H9 (cell line): ENCODE data around the gene CLDN2. TPM values are rescaled to one million over a fixed set of nuclear protein-coding genes. Genes with fewer than 3 reads are reported as not detected.

ENCODE experiments used
- DNase-seq: peaks from one replicate; pipeline ENCODE4 v3.0.0-alpha.2; 2017
- H2AFZ ChIP-seq: one replicate; pipeline ENCODE4 v1.6.1; 2013; ENCODE audit warnings: mild to moderate bottlenecking, low read length, control low read depth, moderate library complexity
- H2AK5ac ChIP-seq: 2 replicates; pipeline ENCODE4 v1.6.1; 2013; ENCODE audit warnings: low read length, control low read depth, mixed read lengths; ENCODE audit not compliant: insufficient read length
- H2BK120ac ChIP-seq: one replicate; pipeline ENCODE4 v1.6.1; 2013; ENCODE audit warnings: low read depth, mild to moderate bottlenecking, low read length, control low read depth, inconsistent platforms; ENCODE audit not compliant: poor library complexity, severe bottlenecking
- H2BK12ac ChIP-seq: 2 replicates; pipeline ENCODE4 v1.6.1; 2013; ENCODE audit warnings: low read length, control low read depth, mixed read lengths, low read depth; ENCODE audit not compliant: insufficient read length
- H2BK15ac ChIP-seq: 2 replicates; pipeline ENCODE4 v1.6.1; 2013; ENCODE audit warnings: low read depth, low read length, control low read depth
- H2BK20ac ChIP-seq: one replicate; pipeline ENCODE4 v1.6.1; 2013; ENCODE audit warnings: low read depth, mild to moderate bottlenecking, low read length, control low read depth, inconsistent platforms; ENCODE audit not compliant: poor library complexity, severe bottlenecking
- H2BK5ac ChIP-seq: 2 replicates; pipeline ENCODE4 v1.6.1; 2013; ENCODE audit warnings: low read length, control low read depth, mixed read lengths; ENCODE audit not compliant: insufficient read length
- H3K14ac ChIP-seq: 2 replicates; pipeline ENCODE4 v1.6.1; 2013; ENCODE audit warnings: low read length, control low read depth; ENCODE audit not compliant: insufficient read depth
- H3K18ac ChIP-seq: 2 replicates; pipeline ENCODE4 v1.6.1; 2013; ENCODE audit warnings: low read depth, mild to moderate bottlenecking, mixed read lengths, low read length, control low read depth; ENCODE audit not compliant: insufficient read length
- H3K23ac ChIP-seq: 2 replicates; pipeline ENCODE4 v1.6.1; 2013; ENCODE audit warnings: low read length, control low read depth, mixed read lengths, low read depth; ENCODE audit not compliant: insufficient read length
- H3K23me2 ChIP-seq: 2 replicates; pipeline ENCODE4 v1.6.1; 2013; ENCODE audit warnings: low read depth, mild to moderate bottlenecking, mixed read lengths, low read length, control low read depth; ENCODE audit not compliant: insufficient read length, poor library complexity, severe bottlenecking
- H3K27ac ChIP-seq: 2 replicates; pipeline ENCODE4 v1.5.1; 2013; ENCODE audit warnings: low read length, control low read depth, mixed read lengths, low read depth; ENCODE audit not compliant: insufficient read length
- H3K27me3 ChIP-seq: 2 replicates; pipeline ENCODE4 v1.6.1; 2013; ENCODE audit warnings: low read length, control low read depth, inconsistent platforms; ENCODE audit not compliant: insufficient read depth
- H3K4ac ChIP-seq: 2 replicates; pipeline ENCODE4 v1.6.1; 2013; ENCODE audit warnings: low read depth, mild to moderate bottlenecking, control low read depth, inconsistent platforms, low read length, moderate library complexity
- H3K4me1 ChIP-seq: 2 replicates; pipeline ENCODE4 v1.6.1; 2013; ENCODE audit warnings: low read length, control low read depth, inconsistent platforms; ENCODE audit not compliant: insufficient read depth
- H3K4me2 ChIP-seq: 2 replicates; pipeline ENCODE4 v1.6.1; 2013; ENCODE audit warnings: low read length, control low read depth, mixed read lengths; ENCODE audit not compliant: insufficient read length, insufficient read depth
- H3K56ac ChIP-seq: 2 replicates; pipeline ENCODE4 v1.6.1; 2013; ENCODE audit warnings: low read depth, mild to moderate bottlenecking, mixed read lengths, low read length, control low read depth; ENCODE audit not compliant: insufficient read length
- H3K79me1 ChIP-seq: 2 replicates; pipeline ENCODE4 v1.6.1; 2013; ENCODE audit warnings: low read depth, mild to moderate bottlenecking, moderate library complexity, low read length, control low read depth, inconsistent platforms; ENCODE audit not compliant: insufficient read depth, poor library complexity, severe bottlenecking
- H3K79me2 ChIP-seq: 2 replicates; pipeline ENCODE4 v1.6.1; 2013; ENCODE audit warnings: low read length, control low read depth, inconsistent platforms; ENCODE audit not compliant: insufficient read depth
- H3K9ac ChIP-seq: 2 replicates; pipeline ENCODE4 v1.6.1; 2013; ENCODE audit warnings: low read length, control low read depth, mixed read lengths; ENCODE audit not compliant: insufficient read length; ENCODE audit errors: extremely low read depth
- H3K9me3 ChIP-seq: one replicate; pipeline ENCODE4 v1.6.1; 2013; ENCODE audit warnings: low read depth, low read length, inconsistent platforms; ENCODE audit not compliant: control insufficient read depth
- H3T11ph ChIP-seq: one replicate; pipeline ENCODE4 v1.6.1; 2013; ENCODE audit warnings: mild to moderate bottlenecking, low read length, control low read depth, inconsistent platforms
- H4K20me1 ChIP-seq: one replicate; pipeline ENCODE4 v1.6.1; 2013; ENCODE audit not compliant: control insufficient read depth, insufficient read length, insufficient read depth
- H4K5ac ChIP-seq: 2 replicates; pipeline ENCODE4 v1.6.1; 2013; ENCODE audit warnings: low read depth, mild to moderate bottlenecking, mixed read lengths, low read length, control low read depth; ENCODE audit not compliant: insufficient read length
- H4K8ac ChIP-seq: replicated peaks from 2 replicates; pipeline ENCODE4 v1.6.1; 2013; ENCODE audit warnings: low read length, control low read depth, mixed read lengths, low read depth; ENCODE audit not compliant: insufficient read length
- H4K91ac ChIP-seq: 2 replicates; pipeline ENCODE4 v1.6.1; 2013; ENCODE audit warnings: low read depth, mild to moderate bottlenecking, moderate library complexity, mixed read lengths, low read length, control low read depth; ENCODE audit not compliant: insufficient read length
- H3K27ac Mint-ChIP-seq, 3 experiments: 2 replicates in 2 of 3; 3 replicates in 1 of 3; pipeline ENCODE4 v1.8.0; 2020 to 2021; ENCODE audit warnings: mixed read lengths in 3 of 3, mild to moderate bottlenecking in 1 of 3, moderate library complexity in 1 of 3
- H3K27me3 Mint-ChIP-seq: 2 replicates; pipeline ENCODE4 v1.8.0; 2021; ENCODE audit warnings: low read depth, mild to moderate bottlenecking, moderate library complexity, mixed read lengths
- H3K36me3 Mint-ChIP-seq, 3 experiments: 2 replicates in 2 of 3; 3 replicates in 1 of 3; pipeline ENCODE4 v1.8.0; 2020 to 2021; ENCODE audit warnings: low read depth in 3 of 3, mixed read lengths in 3 of 3; ENCODE audit not compliant: insufficient read depth in 1 of 3
- H3K4me1 Mint-ChIP-seq, 2 experiments: 2 replicates each; pipeline ENCODE4 v1.8.0; 2020; ENCODE audit warnings: mixed read lengths in 2 of 2
- H3K4me3 Mint-ChIP-seq, 2 experiments: 2 replicates in 1 of 2; 3 replicates in 1 of 2; pipeline ENCODE4 v1.8.0; 2020 to 2021; ENCODE audit warnings: mild to moderate bottlenecking in 2 of 2, mixed read lengths in 2 of 2, moderate library complexity in 1 of 2
- H3K9me3 Mint-ChIP-seq, 2 experiments: 2 replicates in 1 of 2; 3 replicates in 1 of 2; pipeline ENCODE4 v1.8.0; 2020; ENCODE audit warnings: mild to moderate bottlenecking in 2 of 2, mixed read lengths in 2 of 2, moderate library complexity in 1 of 2
- WGBS: extraction: QIAGEN DNeasy Blood & Tissue Kit; methylation state at CpG from one replicate; pipeline ENCODE4 v1.1.7; 2013; ENCODE audit warnings: missing lambda C conversion rate, low lambda C conversion rate, mixed read lengths; ENCODE audit not compliant: insufficient read length; ENCODE audit errors: extremely low coverage; 5-methylcytosine and 5-hydroxymethylcytosine counted together
- total RNA-seq: library from RNA; stranded (reverse); gene quantifications from 2 replicates; pipeline ENCODE4 v1.2.1, GENCODE V29; 2021
- TF ChIP-seq, protein P1 (sequence below): fragments of 200-600 bp; sonication (generic); conservative IDR thresholded peaks from 3 replicates; pipeline ENCODE4 v1.8.0; 2021; ENCODE audit warnings: antibody characterized with exemption, mild to moderate bottlenecking

CLDN2 gene
- total RNA-seq, 1 experiment from 2014 or later = not detected

DNA sequence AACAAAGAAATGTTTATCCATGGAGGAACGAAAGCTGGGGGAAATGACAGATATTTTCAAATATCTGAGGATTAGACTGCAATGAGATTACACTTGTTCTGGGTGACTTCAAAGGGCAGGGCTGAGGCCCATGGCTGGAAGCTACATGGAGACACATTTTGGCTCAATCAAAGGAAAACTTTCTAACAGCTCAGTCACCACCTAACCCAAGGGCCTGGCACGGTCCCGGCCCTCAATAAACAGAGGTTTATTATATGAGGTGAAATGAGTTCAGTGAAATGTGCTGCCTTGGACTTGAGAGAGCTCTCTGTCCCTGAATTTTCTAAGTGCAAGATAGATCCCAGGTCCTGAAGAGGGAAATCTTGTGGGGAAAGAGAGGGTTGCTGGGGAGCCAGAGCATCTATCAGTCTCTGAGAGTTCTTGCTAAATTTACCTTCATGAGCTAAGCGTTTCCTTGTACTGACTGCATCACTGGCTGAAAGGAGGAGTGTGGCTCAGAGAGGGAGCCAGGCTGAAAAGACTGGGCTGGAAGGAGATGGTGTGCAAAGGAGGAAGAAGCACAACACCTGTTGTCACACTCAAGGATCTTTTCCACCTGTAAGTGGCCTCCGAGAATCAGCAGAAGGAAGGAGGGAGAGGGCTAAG, 15.0 kb upstream of the CLDN2 start:
- Histone ChIP-seq H3K14ac (no peak overlapping the region), H2BK120ac (no peak overlapping the region), H2BK20ac (no peak overlapping the region), H3K56ac (no peak overlapping the region), H2AFZ (no peak overlapping the region), H4K5ac (no peak overlapping the region), H4K8ac (no peak overlapping the region), H4K20me1 (no peaks in the 10 kb centered on the region), H3K27ac (no peak overlapping the region), H3K9ac (no peak overlapping the region), H3K23ac (no peak overlapping the region), H3K4ac (no peak overlapping the region), H3K27me3 (no peaks in the 10 kb centered on the region), H3K4me2 (no peak overlapping the region), H3K4me1 (no peaks in the 10 kb centered on the region), H3T11ph (no peak overlapping the region), H3K79me2 (no peaks in the 10 kb centered on the region), H2BK12ac (no peak overlapping the region), H3K79me1 (no peaks in the 10 kb centered on the region), H2AK5ac (no peak overlapping the region), H3K9me3 (no peaks in the 10 kb centered on the region), H3K23me2 (no peaks in the 10 kb centered on the region), H2BK5ac (no peak overlapping the region), H2BK15ac (no peak overlapping the region), H3K18ac (no peak overlapping the region), H4K91ac (no peak overlapping the region)
- H3K36me3 Mint-ChIP-seq = peaks cover 0 to 4% (median 0%) of the 10 kb centered on the region in 3 experiments; a peak in 1 of 7 replicates
- H3K9me3 Mint-ChIP-seq = peaks cover 0 to 53% of the 10 kb centered on the region in 2 experiments; a peak in 2 of 5 replicates
- no CpG with 5 or more reads among the region's 5 CpGs for WGBS
- TF ChIP-seq, protein P1, sequence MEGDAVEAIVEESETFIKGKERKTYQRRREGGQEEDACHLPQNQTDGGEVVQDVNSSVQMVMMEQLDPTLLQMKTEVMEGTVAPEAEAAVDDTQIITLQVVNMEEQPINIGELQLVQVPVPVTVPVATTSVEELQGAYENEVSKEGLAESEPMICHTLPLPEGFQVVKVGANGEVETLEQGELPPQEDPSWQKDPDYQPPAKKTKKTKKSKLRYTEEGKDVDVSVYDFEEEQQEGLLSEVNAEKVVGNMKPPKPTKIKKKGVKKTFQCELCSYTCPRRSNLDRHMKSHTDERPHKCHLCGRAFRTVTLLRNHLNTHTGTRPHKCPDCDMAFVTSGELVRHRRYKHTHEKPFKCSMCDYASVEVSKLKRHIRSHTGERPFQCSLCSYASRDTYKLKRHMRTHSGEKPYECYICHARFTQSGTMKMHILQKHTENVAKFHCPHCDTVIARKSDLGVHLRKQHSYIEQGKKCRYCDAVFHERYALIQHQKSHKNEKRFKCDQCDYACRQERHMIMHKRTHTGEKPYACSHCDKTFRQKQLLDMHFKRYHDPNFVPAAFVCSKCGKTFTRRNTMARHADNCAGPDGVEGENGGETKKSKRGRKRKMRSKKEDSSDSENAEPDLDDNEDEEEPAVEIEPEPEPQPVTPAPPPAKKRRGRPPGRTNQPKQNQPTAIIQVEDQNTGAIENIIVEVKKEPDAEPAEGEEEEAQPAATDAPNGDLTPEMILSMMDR = no peak
- no peaks in the 10 kb centered on the region; the same call in 1 of the 2 replicates for H3K27me3 Mint-ChIP-seq
- H3K4me1 Mint-ChIP-seq = no peaks in the 10 kb centered on the region; a peak in 1 of 4 replicates
- no peak overlapping the region for H3K4me3 Mint-ChIP-seq
- peak overlapping the region in 1 of 3 experiments; percentile 8; a peak in 1 of 7 replicates for H3K27ac Mint-ChIP-seq
- DNase-seq = no peak
